ENCODE results near the gene CRYZL1. TPM values are rescaled to one million over a fixed set of nuclear protein-coding genes. Genes with fewer than 3 reads are reported as not detected.
A peak's percentile ranks its signal among the peaks of the same experiment; 100 is the strongest.

The CRYZL1 gene
- total RNA-seq, 1 experiment from 2014 or later = 13.5 TPM

DNA sequence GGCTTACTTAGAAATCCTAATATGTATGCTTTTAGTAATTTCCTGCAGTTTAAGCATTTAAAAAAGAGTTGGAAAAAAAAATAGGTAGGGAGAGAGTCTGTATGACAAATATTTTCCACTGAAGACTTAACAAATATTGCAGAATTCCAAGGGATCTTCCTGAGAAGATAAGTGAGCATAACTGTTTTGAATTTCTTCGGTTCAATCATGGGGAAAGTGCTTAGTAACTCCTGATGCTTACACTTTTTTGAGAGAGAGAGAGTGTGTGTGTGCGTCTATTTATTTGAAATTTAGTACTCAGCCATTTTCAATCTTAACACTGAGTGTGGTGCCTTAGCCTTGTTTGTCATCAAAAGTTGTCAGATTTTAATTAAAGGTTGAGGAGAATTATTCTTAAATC is 80.2 kb downstream of the CRYZL1 start:
- Histone ChIP-seq H3K23ac (ENCODE audit: insufficient read length, low read depth, low read length) (no peak overlapping the region), H3K56ac (ENCODE audit: insufficient read length, low read depth, low read length) (no peak overlapping the region), H4K8ac (replicated peaks; ENCODE audit: insufficient read length, low read depth, low read length) (no peak overlapping the region), H3K4ac (ENCODE audit: low read depth, low read length) (no peak overlapping the region), H3K14ac (ENCODE audit: insufficient read depth, low read length) (no peak overlapping the region), H3K9me3 (ENCODE audit: control insufficient read depth, low read depth, low read length) (no peaks in the 10 kb centered on the region), H3K79me2 (ENCODE audit: insufficient read depth, low read length) (0 out of 2 replicates have a peak, but pooled peaks cover 2% of the 10 kb centered on the region), H3K18ac (ENCODE audit: insufficient read length, low read depth, low read length) (no peak overlapping the region), H2BK20ac (ENCODE audit: low read depth, low read length, poor library complexity, severe bottlenecking) (no peak overlapping the region), H3K9ac (ENCODE audit: extremely low read depth, insufficient read length, low read length) (no peak overlapping the region), H2BK120ac (ENCODE audit: low read depth, low read length, poor library complexity, severe bottlenecking) (no peak overlapping the region), H4K5ac (ENCODE audit: insufficient read length, low read depth, low read length) (no peak overlapping the region), H2AK5ac (ENCODE audit: insufficient read length, low read length) (no peak overlapping the region), H2BK15ac (ENCODE audit: low read depth, low read length) (no peak overlapping the region), H4K20me1 (ENCODE audit: control insufficient read depth, insufficient read depth, insufficient read length) (no peaks in the 10 kb centered on the region), H2BK5ac (ENCODE audit: insufficient read length, low read length) (no peak overlapping the region), H4K91ac (ENCODE audit: insufficient read length, low read depth, low read length) (no peak overlapping the region), H2BK12ac (ENCODE audit: insufficient read length, low read depth, low read length) (no peak overlapping the region), H3K27me3 (ENCODE audit: insufficient read depth, low read length) (no peaks in the 10 kb centered on the region), H3K4me2 (ENCODE audit: insufficient read depth, insufficient read length, low read length) (no peak overlapping the region), H3T11ph (ENCODE audit: low read length) (no peak overlapping the region), H2AFZ (ENCODE audit: low read length) (no peak overlapping the region), H3K27ac (ENCODE audit: insufficient read length, low read depth, low read length) (no peak overlapping the region), H3K79me1 (ENCODE audit: insufficient read depth, low read depth, low read length, poor library complexity, severe bottlenecking) (peaks cover 7% of the 10 kb centered on the region), H3K23me2 (ENCODE audit: insufficient read length, low read depth, low read length, poor library complexity, severe bottlenecking) (no peaks in the 10 kb centered on the region), H3K4me1 (ENCODE audit: insufficient read depth, low read length) (no peaks in the 10 kb centered on the region)
- no peaks in the 10 kb centered on the region for H3K27me3 Mint-ChIP-seq (ENCODE audit: low read depth)
- no peaks in the 10 kb centered on the region for H3K9me3 Mint-ChIP-seq
- H3K27ac Mint-ChIP-seq = peak overlapping the region; percentile 3 to 85 (median 14); a peak in 4 of 7 replicates
- no CpG with 5 or more reads among the region's 2 CpGs for WGBS (ENCODE audit: extremely low coverage, insufficient read length, low lambda C conversion rate)
- DNase-seq = no peak
- H3K4me3 Mint-ChIP-seq = no peak overlapping the region
- peaks cover 44 to 68% (median 64%) of the 10 kb centered on the region in 3 experiments; a peak in 6 of 7 replicates for H3K36me3 Mint-ChIP-seq (ENCODE audit: insufficient read depth in 1 of 3, low read depth in 3 of 3)
- peaks cover 5% of the 10 kb centered on the region in 2 experiments for H3K4me1 Mint-ChIP-seq
- TF ChIP-seq, protein P1, sequence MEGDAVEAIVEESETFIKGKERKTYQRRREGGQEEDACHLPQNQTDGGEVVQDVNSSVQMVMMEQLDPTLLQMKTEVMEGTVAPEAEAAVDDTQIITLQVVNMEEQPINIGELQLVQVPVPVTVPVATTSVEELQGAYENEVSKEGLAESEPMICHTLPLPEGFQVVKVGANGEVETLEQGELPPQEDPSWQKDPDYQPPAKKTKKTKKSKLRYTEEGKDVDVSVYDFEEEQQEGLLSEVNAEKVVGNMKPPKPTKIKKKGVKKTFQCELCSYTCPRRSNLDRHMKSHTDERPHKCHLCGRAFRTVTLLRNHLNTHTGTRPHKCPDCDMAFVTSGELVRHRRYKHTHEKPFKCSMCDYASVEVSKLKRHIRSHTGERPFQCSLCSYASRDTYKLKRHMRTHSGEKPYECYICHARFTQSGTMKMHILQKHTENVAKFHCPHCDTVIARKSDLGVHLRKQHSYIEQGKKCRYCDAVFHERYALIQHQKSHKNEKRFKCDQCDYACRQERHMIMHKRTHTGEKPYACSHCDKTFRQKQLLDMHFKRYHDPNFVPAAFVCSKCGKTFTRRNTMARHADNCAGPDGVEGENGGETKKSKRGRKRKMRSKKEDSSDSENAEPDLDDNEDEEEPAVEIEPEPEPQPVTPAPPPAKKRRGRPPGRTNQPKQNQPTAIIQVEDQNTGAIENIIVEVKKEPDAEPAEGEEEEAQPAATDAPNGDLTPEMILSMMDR (conservative IDR thresholded peaks at IDR 0.05) = no peak
